C1 segment of cervical spinal cord (tissue), 14 donors: ENCODE measurements around the gene PLA2G4C.

Source experiments
- DNase-seq, 14 donors: peaks; one replicate each; lab custom pipeline; 2025; lab: John Stamatoyannopoulos, UW

Gene PLA2G4C

DNA sequence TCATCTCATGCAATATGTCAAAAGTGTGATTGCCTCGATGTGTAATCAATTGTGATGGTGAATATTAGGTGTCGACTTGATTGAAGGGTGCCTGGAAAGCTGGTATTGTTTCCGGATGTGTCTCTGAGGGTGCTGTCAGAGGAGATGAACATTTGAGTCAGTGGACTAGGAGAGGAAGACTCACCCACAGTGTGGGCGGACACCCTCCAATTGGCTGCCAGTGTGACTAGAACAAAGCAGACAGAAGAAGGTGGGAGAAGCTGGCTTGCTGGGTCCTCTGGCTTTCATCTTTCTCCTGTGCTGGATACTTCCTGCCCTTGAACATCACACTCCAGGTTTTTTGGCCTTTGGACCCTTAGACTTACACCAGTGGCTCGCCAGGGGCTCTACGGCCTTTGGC lies 51.3 kb downstream of the PLA2G4C start:
- DNase-seq: no peak

- DNase-seq: no peak
These were observed 56.8 kb downstream of the PLA2G4C start for GRCh38 chr19:48053856-48054255.

GRCh38 chr19:48053076-48053475 lies 57.5 kb downstream of the PLA2G4C start:
- no peak for DNase-seq

- no peak for DNase-seq
These were observed 59.1 kb downstream of the PLA2G4C start for GRCh38 chr19:48051335-48052033.

DNA sequence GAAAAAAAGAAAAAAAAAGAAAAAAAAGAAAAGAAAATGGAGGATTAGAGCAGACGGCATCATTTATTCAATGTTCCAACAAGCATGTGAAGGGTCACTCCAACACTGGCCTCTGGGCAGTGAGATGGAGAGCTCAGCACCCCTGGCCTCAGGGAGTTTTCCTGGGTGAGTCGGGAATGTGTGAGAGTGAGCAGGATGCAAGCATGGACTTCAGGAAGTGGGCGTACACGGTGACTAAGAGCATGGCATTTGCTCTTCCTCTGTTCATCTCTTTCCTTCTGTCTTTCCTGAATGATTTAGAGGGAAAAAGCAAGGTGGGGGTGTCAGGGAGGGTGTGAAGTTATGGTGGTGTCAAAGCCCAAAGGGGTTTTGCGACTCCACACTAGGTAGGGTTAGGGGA lies 66.1 kb downstream of the PLA2G4C start:
- no peak for DNase-seq

- DNase-seq: no peak
These were observed 66.8 kb downstream of the PLA2G4C start, which contains the start of gene CABP5 for GRCh38 chr19:48043675-48044258. CABP5 (minus strand) TSS chr19:48044079; CDS start chr19:48043922, 157 bp downstream.

DNA sequence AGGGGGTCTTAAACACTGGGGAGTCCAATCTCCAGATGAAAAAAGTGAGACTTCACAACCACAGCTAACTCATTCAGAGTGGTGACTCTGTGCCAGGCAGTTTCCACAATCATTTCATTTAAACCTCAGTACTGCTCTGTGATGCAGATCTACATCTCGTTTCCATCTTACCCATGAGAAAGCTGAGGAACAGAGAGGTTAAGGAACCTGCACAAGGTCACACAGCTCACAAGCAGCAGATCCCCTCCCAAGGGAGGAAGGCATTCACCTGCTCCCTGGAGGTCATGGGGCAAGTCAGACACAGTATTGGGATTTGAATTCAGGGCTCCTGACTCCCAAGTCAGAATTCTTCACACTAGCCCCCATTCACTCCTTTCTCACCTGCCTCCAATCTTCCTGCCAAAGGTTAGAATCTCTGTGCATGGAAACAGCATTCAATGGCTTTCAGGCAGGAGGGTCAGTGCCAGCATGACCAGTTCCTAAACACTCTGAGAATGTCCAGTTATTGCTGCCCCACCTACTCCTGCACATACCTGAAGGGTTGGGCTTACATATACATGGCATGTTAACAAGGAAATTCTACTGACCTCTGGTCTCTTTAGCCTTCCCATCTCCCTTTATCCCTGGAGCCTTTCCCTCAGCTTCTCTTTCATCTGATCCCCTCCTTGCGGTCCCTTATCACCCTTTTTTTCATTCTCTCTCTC lies 68.6 kb downstream of the PLA2G4C start:
- DNase-seq: no peak

DNA sequence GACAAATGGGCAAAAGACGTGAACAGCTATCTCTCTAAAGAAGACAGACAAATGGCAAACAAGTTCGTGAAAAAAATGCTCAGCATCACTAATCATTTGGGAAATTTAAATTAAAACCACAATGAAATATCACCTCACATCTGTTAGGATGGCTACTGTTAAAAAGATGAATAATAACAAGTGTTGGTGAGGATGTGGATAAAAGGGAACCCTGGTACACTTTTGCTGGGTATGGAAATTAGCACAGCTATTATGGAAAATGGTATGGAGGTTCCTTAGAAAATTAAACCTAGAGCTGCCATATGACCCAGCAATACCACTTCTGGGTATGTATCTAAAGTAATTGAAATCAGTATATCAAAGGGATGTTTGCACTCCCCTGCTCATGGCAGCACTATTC lies 73.9 kb downstream of the PLA2G4C start:
- no peak for DNase-seq

DNA sequence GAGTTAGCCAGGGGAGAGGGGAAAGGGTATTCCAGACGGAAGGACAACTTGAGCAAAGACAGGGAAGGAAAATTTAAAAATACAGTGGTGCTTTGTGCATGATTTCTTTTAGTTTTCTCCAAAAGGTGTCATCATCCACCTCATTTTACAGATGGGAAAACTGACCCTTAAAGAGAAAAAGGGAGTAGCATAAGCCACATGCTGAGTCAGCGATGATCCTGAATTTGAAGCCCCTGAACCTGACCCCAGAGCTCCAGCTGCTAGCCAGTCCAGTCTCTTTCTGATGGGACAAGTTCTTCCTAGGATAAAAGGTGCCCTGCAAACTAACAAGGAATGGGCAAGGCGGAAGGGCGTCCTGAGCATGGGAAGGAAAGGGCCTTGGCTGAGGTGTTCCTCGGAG lies 77.0 kb downstream of the PLA2G4C start:
- DNase-seq: no peak

DNA sequence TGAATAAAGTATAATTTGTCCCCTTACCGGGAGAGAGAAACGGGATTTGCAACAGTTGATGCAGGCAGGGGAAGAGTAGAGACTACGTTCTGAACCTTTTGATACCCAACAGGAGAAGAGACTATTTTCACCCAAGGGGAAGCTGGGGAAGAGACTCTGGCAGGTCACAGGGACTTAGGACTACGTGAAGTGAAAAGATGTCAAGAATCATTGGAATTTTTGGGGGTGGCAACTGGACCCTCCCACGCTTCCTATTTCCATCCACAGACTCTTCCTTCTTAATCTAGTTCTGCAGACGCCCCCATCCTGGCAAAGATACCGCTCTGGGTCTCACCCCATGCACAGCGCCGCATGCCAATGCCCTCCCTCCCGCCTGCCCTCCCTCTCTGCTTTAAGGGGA lies 80.5 kb downstream of the PLA2G4C start:
- DNase-seq: no peak

DNA sequence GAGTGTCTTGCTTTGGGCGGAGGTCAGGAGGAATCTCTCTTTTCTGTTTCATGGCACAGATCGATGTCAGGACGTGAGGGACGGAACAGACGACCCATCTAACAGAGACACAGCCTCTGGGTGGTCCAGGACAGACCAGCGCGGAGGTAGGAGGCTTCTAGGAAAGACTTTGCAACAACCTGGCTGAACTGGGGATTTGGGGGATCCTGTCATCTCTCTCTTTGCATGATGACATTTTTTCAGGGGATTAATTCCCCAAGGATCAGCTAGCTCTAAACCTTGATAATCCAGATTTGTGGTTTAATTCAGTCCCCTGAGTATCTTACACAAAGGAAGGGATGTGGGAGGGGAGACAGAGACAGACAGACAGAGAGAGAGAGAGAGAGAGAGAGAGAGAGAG lies 81.2 kb downstream of the PLA2G4C start:
- no peak for DNase-seq

DNA sequence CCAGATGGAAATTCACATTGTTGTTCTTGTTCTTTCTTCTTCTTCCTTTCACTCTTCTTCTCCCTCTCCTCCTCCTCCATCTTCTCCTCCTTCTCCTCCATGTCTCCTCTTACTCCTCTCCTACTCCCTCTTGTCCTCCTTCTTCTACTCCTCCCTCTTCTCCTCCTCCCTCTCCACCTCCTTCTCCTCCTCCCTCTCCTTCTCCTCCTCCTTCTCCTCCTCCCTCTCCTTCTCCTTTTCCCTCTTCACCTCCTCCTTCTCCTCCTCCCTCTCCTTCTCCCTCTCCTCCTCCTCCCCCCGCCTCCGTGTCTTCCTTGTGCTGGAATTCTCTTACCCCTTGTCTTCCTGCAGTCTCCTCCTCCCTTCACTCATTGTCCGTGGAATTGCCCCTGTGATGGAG lies 85.1 kb downstream of the PLA2G4C start:
- DNase-seq: no peak

GRCh38 chr19:48023518-48023917 lies 87.1 kb downstream of the PLA2G4C start:
- DNase-seq: no peak

DNA sequence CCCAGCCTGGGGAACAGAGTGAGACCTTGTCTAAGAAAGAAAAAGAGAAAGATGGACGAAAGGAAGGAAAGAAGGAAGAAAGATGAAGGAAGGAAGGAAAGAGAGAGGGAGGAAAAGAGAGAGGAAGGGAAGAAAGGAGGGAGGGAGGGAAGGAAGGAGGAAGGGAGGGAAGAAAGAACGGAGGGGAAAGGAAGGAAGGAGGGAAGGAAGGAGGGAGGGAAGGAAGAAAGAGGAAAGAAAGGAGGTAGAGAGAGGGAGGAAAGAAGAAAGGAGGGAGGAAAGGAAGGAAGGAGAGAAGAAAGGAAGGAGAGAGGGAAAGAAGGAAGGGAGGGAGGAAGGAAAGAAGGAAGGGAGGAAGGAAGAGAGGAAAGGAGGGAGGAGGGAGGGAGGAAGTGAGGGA lies 87.6 kb downstream of the PLA2G4C start:
- DNase-seq: no peak

GRCh38 chr19:48020686-48021085 lies 89.9 kb downstream of the PLA2G4C start:
- DNase-seq: no peak

- no peak for DNase-seq
These were observed 99.5 kb downstream of the PLA2G4C start for GRCh38 chr19:48010932-48011758.

DNA sequence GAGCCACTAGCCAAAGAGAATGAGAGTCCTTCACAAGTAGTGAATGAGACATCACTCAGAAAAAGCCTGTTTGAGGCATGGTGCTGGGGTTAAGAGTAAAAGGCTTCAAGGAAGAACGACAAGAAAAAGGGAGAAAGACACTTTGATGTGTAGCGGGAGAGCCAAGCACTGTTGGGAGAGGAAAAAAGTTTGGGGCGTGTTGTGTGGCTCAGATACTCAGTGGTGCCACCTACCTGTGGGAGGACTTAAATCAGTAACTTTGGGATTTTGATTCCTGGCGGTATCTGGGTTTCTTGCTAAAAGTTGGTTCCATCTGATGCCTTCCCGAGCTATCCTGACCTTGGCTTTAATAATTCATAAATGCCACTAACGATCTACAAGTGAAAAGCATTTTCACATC lies 103.9 kb downstream of the PLA2G4C start:
- no peak for DNase-seq

DNA sequence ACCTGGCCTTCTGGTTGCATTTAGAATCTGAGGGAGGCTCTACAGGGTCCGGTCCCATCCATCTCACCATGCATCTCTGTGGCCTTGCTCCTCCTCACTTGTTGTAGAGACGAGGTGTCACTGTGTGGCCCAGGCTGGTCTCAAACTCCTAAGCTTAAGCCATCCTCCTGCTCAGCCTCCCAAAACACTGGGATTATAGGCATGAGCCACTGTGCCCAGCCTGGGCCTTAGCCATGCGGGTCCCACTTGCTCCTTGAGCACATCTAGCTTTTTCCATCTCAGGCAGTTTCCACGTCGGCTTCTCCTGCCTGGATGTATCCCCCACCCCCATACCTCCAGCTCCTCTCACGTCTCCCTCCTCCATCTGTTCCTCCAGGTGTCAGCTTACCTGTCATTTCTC lies 106.4 kb downstream of the PLA2G4C start:
- no peak for DNase-seq

DNA sequence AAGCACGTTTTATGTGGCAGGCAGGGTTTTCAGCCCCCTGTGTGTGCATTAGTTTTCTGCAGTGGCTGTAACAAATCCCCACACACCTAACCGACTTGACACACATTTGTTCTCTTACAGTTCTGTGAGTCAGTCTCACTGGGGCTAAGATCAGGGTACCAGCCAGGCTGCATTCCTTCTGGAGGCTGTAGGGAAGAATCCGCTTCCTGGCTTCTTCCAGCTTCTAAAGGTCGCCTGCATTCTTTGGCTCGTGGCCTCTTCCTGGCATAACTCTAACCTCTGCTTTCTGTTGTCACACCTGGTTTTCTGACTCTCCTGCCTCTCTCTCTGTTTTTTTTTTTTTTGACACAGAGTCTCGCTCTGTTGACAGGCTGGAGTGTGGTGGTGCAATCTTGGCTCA lies 109.8 kb downstream of the PLA2G4C start:
- DNase-seq: no peak

GRCh38 chr19:47998800-47999199 lies 111.8 kb downstream of the PLA2G4C start:
- DNase-seq: no peak
